Right renal pelvis (tissue), 4 donors: ENCODE results near the gene ALK. TPM values are rescaled to one million over a fixed set of nuclear protein-coding genes. Genes with fewer than 3 reads are reported as not detected.

ENCODE experiments used
- DNase-seq, 4 donors: peaks; one replicate each; pipeline ENCODE4 v3.0.0-alpha.2; 2013; ENCODE audit warnings: low read depth in 4 of 4, low spot score in 3 of 4, missing footprints in 1 of 4
- polyA plus RNA-seq, 4 donors: library from polyadenylated mRNA; unstranded; fragments of 120-200 nt; gene quantifications; one replicate each; pipeline ENCODE4 v1.2.1, GENCODE V29; 2013; ENCODE audit not compliant: insufficient read length in 4 of 4

ALK gene
- polyA plus RNA-seq, 4 donors = 0.11 to 0.50 (median 0.29) TPM

DNA sequence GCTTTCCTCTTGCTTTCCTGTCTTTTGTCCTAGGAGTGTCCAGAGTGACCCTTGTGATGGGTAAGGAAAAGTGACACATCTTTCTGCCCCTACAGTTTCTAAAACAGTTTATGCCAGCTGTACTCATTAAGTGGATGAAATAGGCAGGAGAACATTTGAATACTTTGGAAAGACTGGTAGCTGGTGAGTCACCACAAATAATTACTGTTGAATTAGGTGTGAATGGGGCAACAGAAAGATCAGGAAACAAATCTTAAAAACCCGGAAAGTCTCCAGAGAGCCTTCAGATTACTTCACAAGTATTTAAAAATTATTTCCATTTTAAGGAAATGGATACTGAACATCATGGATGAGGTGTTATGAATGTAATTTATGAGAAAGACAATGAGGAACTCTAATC lies 527.7 kb downstream of the ALK start:
- no peak for DNase-seq

DNA sequence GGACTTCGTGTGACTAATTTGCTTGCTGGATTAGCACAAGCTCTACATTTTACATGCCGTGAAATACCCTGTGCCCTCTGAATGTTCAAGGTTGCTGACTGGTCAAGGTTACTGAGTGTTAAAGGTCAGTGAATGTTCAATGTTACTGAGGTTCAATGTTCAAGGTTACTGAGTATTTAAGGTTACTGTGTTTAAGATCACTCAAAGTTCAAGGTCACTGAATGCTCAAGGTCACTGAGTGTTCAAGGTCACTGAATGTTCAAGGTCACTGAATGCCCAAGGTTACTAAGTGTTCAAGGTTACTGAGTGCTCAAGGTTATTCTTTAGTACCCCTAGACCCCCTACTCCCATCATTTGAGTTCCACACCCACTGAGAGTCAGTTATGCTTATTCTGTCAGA lies 528.6 kb downstream of the ALK start:
- no peak for DNase-seq

DNA sequence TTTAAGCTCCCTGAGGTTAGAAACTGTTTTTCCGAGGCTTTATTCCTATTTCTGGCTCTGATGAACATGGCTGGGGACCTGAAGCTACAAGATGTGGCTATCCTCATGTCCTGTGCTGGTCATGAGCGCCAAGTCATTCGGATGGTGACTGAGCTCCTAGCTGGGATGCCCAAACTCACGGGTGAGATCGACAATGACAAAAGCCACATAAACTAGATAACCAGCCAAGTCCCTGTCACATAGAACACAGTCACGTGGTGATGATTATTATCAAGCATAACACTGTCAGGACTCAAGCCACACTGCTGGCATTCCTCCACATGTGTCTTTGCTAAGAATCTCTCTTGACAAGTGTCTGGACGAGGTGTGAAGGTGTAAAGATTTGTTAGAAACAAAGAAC lies 531.2 kb downstream of the ALK start:
- DNase-seq = no peak

- no peak for DNase-seq
Observed at GRCh38 chr2:29389686-29390085, 531.7 kb downstream of the ALK start.

- no peak for DNase-seq
Observed at GRCh38 chr2:29388071-29388470, 533.3 kb downstream of the ALK start.

GRCh38 chr2:29382486-29382885 lies 538.9 kb downstream of the ALK start:
- DNase-seq = no peak

DNA sequence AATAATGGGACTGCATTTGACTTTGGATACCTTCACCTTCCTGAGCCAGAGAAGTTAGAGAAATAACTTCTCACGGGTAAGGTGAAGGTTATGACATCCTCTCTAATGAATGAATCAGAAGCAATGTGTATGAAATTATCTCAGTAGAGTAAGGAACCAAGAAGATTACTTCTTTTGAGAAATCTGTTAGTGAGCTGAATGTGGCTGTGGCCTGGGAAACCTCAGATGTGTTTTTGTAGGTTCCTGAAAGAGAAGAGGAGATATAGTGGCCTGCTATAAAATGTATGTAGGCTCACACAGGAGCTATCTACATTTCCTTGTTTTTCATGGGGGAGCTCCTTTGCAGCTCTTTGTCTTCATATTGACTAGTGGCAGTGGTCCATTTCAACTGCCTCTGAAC lies 543.6 kb downstream of the ALK start:
- DNase-seq = no peak

- no peak for DNase-seq
Observed at GRCh38 chr2:29376541-29376940, 544.8 kb downstream of the ALK start.

GRCh38 chr2:29375843-29376242 lies 545.5 kb downstream of the ALK start:
- DNase-seq = no peak

- DNase-seq = no peak
Observed at GRCh38 chr2:29374823-29375222, 546.6 kb downstream of the ALK start.

DNA sequence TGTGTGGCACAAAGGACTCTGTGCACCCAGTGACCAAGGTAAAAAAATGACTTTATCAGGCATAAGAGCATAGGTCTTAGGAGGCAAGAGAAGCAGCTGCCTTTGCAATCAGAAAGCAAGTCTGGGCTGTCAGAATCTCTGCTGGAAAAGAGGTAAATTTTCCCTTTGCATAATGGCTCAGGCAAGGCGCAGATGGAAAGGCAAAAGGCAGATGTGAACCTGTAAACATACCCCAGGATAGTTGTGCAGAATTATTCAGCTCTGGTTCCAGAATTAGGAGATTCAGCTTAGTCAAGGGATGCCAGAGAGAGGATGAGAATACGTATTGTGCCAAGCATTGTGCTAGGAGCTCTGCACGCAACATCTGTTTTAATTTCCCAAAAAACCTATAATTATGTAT lies 547.5 kb downstream of the ALK start:
- DNase-seq = no peak

GRCh38 chr2:29372185-29372584 lies 549.2 kb downstream of the ALK start:
- no peak for DNase-seq

- no peak for DNase-seq
Observed at GRCh38 chr2:29370581-29371125, 550.7 kb downstream of the ALK start.

- DNase-seq = no peak
Observed at GRCh38 chr2:29370173-29370572, 551.2 kb downstream of the ALK start.

DNA sequence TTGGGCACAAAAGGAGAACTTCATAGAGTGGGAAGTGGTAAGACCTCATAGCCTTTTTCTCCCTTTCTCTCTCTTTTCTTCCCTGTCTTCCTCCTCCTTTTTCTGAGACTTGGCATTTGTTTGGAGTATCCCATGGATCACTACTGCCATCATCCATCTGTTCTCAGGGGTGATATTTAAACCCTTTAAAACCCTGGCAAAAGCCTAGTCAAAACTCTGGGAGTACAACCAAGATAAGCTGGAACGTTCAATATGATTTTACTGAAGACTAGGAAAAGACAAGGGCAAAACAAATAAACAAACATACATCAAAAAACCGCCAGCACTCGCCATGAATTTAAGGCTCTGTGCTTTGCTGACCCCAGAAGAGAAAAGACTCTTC lies 552.7 kb downstream of the ALK start:
- DNase-seq = no peak

DNA sequence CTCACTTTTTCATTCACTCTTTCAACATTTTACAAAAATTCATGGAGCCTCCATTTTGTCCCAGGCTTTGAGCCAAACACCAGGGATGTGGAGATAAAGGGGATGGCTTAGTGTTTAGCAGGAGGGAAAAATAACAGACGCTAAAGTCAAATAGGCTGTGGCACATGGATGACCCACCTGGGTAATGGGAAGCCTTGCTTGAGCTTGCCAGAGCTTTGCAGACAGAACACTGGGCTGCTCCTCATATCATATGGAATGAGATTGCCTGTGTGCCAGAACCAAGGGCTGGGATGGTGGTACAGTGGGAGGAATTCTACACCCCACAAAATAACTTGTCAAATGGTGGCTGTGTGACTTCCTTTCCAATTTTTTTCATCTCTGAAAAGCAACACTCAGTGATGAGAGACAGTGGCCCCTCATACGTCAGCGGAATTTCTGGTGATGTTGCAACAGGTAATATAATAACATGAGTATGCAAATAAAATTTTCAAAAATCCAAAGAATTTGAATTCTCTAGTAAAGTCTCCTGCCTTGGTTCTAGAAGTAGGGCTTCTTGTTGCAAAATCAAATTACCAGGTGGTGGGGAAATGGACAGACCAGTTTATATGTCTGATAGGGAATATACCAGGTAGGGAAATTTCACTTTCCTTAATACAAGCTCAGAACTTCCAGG lies 553.3 kb downstream of the ALK start:
- DNase-seq = no peak

- DNase-seq = no peak
Observed at GRCh38 chr2:29363111-29363510, 558.3 kb downstream of the ALK start.

DNA sequence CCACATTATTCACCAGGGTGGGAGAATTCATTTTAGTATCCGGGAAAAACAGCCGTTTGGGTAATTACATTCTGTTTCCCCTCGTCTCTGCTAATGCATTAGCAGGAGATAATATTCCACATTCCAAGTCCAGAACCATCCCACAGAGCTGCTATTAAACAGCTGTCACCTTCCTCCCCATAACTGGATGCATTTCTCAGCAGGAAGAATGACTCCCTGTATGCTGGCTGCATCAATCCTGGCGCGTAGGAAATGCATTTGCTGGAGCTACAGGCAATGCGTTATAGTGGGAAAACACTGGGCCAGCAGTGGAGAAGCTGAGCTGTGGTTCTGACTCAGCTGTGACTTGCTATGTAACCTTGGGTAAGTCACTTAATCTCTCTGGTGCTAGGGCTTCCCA lies 560.2 kb downstream of the ALK start:
- DNase-seq = no peak

DNA sequence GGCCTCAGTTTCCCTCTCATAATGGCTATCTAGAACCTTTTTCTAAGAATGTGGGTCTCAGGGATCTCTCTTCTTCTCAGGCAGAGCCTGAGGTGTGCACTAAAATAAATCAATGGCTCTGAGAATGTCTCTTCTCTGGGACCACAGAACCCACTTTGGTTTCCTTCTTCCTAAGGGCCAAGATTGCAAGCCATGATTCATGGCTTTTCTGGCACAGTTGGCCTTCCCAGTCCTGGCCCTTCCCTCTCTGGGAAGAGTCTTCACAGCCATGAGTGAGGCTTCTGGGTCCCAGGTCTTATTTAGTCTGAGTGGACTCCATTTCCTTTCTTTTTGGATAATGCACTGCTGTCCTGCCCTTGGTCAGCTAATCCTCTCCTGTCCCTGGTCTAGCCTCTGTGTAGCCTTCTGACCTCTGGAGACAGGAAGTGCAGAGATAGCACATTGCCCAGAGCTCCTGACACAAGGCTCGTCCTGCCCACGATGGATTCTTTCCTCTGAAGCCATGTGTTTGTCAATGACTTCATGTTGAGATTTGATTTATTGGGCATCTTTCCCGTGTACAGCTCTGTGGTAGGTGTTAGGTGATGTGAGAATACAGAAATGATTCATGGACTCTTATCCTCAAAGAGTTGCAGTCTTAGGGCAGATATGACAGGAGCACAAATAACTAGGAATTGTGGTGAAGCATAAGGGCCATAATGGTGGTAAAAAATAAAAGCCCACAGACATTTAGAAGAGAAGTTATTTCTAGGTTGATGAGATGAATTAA lies 561.2 kb downstream of the ALK start:
- no peak for DNase-seq

- no peak for DNase-seq
Observed at GRCh38 chr2:29353403-29353991, 567.9 kb downstream of the ALK start.

DNA sequence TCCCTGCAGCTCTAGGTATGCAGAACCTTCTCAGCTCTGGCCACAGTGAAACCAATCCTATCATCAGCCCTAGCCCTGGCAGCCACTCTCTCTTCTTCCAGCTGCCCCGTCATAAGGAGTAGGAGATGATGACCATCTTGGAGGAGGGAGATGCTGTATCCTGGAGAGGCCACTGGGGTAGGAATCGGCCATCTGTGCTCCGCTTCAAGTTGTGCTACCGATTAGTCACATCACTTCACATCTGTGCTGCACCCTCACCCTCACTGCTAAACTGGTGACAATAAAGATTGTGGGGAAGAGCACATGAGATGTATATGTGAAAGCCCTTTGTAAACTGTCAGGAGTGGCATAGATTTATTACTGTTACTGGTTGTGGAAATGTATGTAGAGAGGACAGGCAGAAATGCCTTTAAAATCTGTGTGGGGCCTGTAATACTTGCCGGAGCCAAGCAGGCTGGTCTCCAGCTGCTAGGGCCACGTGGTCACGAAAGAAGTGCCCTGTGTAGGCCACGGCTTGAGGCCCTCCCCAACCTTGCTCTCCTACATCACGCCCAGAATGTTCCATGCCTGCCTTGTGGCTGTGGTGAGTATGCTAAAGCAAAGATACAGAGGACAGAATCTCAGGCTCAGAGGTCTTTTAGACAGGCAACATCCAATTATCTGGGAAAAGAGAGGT lies 569.3 kb downstream of the ALK start:
- no peak for DNase-seq
